IPS-18c (cell line): Measurements from ENCODE around the gene MSI2.

Experiments used
- H3K4me3 ChIP-seq: 2 replicates; pipeline ENCODE4 v1.7.0; 2013; ENCODE audit warnings: low read depth, mild to moderate bottlenecking, low read length, moderate library complexity; ENCODE audit not compliant: insufficient read depth
- H3K9me3 ChIP-seq: one replicate; pipeline ENCODE4 v1.6.1; 2013; ENCODE audit warnings: mild to moderate bottlenecking, low read length, moderate library complexity; ENCODE audit not compliant: control insufficient read depth, insufficient read depth

MSI2 gene

GRCh38 chr17:57566721-57567120, 310.4 kb downstream of the MSI2 start:
- no peak overlapping the region for H3K4me3 ChIP-seq
- no peaks in the 10 kb centered on the region for H3K9me3 ChIP-seq

GRCh38 chr17:57567251-57567650, 310.9 kb downstream of the MSI2 start:
- H3K4me3 ChIP-seq = no peak overlapping the region
- no peaks in the 10 kb centered on the region for H3K9me3 ChIP-seq

- Histone ChIP-seq H3K9me3 (no peaks in the 10 kb centered on the region), H3K4me3 (no peak overlapping the region)
These were observed 312.0 kb downstream of the MSI2 start for GRCh38 chr17:57568340-57568739.

GRCh38 chr17:57569021-57569420, 312.7 kb downstream of the MSI2 start:
- H3K4me3 ChIP-seq = no peak overlapping the region
- no peaks in the 10 kb centered on the region for H3K9me3 ChIP-seq

GRCh38 chr17:57569853-57570252, 313.5 kb downstream of the MSI2 start:
- H3K9me3 ChIP-seq = no peaks in the 10 kb centered on the region
- H3K4me3 ChIP-seq = no peak overlapping the region

GRCh38 chr17:57570724-57571344, 314.5 kb downstream of the MSI2 start:
- Histone ChIP-seq H3K9me3 (no peaks in the 10 kb centered on the region), H3K4me3 (no peak overlapping the region)

GRCh38 chr17:57572062-57572461, 315.7 kb downstream of the MSI2 start:
- Histone ChIP-seq H3K4me3 (no peak overlapping the region), H3K9me3 (no peaks in the 10 kb centered on the region)

GRCh38 chr17:57572600-57572999, 316.3 kb downstream of the MSI2 start:
- Histone ChIP-seq H3K9me3 (no peaks in the 10 kb centered on the region), H3K4me3 (no peak overlapping the region)

- no peaks in the 10 kb centered on the region for H3K9me3 ChIP-seq
- no peak overlapping the region for H3K4me3 ChIP-seq
These were observed 317.8 kb downstream of the MSI2 start for GRCh38 chr17:57574040-57574513.

- Histone ChIP-seq H3K9me3 (no peaks in the 10 kb centered on the region), H3K4me3 (no peak overlapping the region)
These were observed 320.4 kb downstream of the MSI2 start for GRCh38 chr17:57576744-57577143.

GRCh38 chr17:57577751-57578607, 321.7 kb downstream of the MSI2 start:
- Histone ChIP-seq H3K9me3 (no peaks in the 10 kb centered on the region), H3K4me3 (no peak overlapping the region)

GRCh38 chr17:57578608-57579225, 322.4 kb downstream of the MSI2 start:
- H3K4me3 ChIP-seq = no peak overlapping the region
- H3K9me3 ChIP-seq = no peaks in the 10 kb centered on the region

- Histone ChIP-seq H3K4me3 (no peak overlapping the region), H3K9me3 (no peaks in the 10 kb centered on the region)
These were observed 322.9 kb downstream of the MSI2 start for GRCh38 chr17:57579245-57579644.

- Histone ChIP-seq H3K4me3 (no peak overlapping the region), H3K9me3 (no peaks in the 10 kb centered on the region)
These were observed 323.9 kb downstream of the MSI2 start for GRCh38 chr17:57580055-57580739.

GRCh38 chr17:57582881-57583756, 326.8 kb downstream of the MSI2 start:
- H3K4me3 ChIP-seq = no peak overlapping the region
- no peaks in the 10 kb centered on the region for H3K9me3 ChIP-seq

- Histone ChIP-seq H3K4me3 (no peak overlapping the region), H3K9me3 (no peaks in the 10 kb centered on the region)
These were observed 327.8 kb downstream of the MSI2 start for GRCh38 chr17:57584050-57584551.
